Measurements from ENCODE around the gene PRDM16. TPM values are rescaled to one million over a fixed set of nuclear protein-coding genes. Genes with fewer than 3 reads are reported as not detected.

PRDM16 gene
- total RNA-seq, 1 experiment from 2014 or later, result 0.17 TPM

DNA sequence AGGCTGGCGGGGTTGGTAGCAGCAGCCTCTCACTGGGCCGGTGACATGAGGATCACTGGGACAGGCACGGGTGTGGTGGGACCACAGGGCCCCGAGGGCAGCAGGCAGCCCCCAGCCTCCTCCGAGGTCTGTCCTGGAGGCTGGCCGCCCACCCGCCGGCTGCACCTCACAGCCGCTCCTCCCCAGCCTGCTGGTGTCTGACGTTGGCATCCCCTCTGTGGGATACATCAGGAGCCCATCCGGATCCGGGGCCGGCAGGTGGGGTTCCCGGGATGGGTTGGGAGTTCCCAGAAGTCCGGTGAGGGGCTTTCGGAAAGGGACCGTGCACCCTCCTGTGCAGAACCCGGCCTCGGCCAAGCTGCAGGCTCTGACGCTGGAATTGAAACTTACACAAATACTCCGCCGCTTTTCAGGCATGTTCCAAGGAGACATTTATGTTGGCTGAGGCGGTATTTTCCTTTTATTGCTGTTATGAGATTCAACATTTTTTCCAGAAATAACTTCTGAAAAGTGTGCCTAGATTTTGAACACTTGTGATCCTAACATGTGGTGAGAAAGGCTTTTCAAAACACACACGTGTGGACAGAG lies 243.4 kb downstream of the PRDM16 start:
- Histone ChIP-seq H3K56ac (ENCODE audit: insufficient read length, low read depth, low read length) (no peak overlapping the region), H2BK15ac (ENCODE audit: low read depth, low read length) (no peak overlapping the region), H3K4me2 (ENCODE audit: insufficient read depth, insufficient read length, low read length) (no peak overlapping the region), H3K27ac (ENCODE audit: insufficient read length, low read depth, low read length) (no peak overlapping the region), H3K79me2 (ENCODE audit: insufficient read depth, low read length) (no peaks in the 10 kb centered on the region), H4K91ac (ENCODE audit: insufficient read length, low read depth, low read length) (no peak overlapping the region), H3K23ac (ENCODE audit: insufficient read length, low read depth, low read length) (no peak overlapping the region), H3K23me2 (ENCODE audit: insufficient read length, low read depth, low read length, poor library complexity, severe bottlenecking) (no peaks in the 10 kb centered on the region), H2BK20ac (ENCODE audit: low read depth, low read length, poor library complexity, severe bottlenecking) (no peak overlapping the region), H3K4ac (ENCODE audit: low read depth, low read length) (no peak overlapping the region), H2AFZ (ENCODE audit: low read length) (no peak overlapping the region), H3K27me3 (ENCODE audit: insufficient read depth, low read length) (peaks cover 3% of the 10 kb centered on the region; the same call in 1 of the 2 replicates), H4K20me1 (ENCODE audit: control insufficient read depth, insufficient read depth, insufficient read length) (no peaks in the 10 kb centered on the region), H2BK12ac (ENCODE audit: insufficient read length, low read depth, low read length) (no peak overlapping the region), H4K5ac (ENCODE audit: insufficient read length, low read depth, low read length) (no peak overlapping the region), H2BK120ac (ENCODE audit: low read depth, low read length, poor library complexity, severe bottlenecking) (no peak overlapping the region), H2AK5ac (ENCODE audit: insufficient read length, low read length) (no peak overlapping the region), H3K79me1 (ENCODE audit: insufficient read depth, low read depth, low read length, poor library complexity, severe bottlenecking) (no peaks in the 10 kb centered on the region), H3K9ac (ENCODE audit: extremely low read depth, insufficient read length, low read length) (no peak overlapping the region), H3K9me3 (ENCODE audit: control insufficient read depth, low read depth, low read length) (no peaks in the 10 kb centered on the region), H3K4me1 (ENCODE audit: insufficient read depth, low read length) (peaks cover 2% of the 10 kb centered on the region; the same call in 1 of the 2 replicates), H4K8ac (replicated peaks; ENCODE audit: insufficient read length, low read depth, low read length) (no peak overlapping the region), H3K14ac (ENCODE audit: insufficient read depth, low read length) (no peak overlapping the region), H3K18ac (ENCODE audit: insufficient read length, low read depth, low read length) (no peak overlapping the region), H3T11ph (ENCODE audit: low read length) (no peak overlapping the region), H2BK5ac (ENCODE audit: insufficient read length, low read length) (no peak overlapping the region)
- Mint-ChIP-seq H3K9me3 (peaks cover 0 to 3% of the 10 kb centered on the region in 2 experiments; a peak in 1 of 5 replicates), H3K4me3 (no peak overlapping the region), H3K4me1 (peaks cover 33 to 39% of the 10 kb centered on the region in 2 experiments), H3K27ac (no peak overlapping the region), H3K27me3 (ENCODE audit: low read depth) (peaks cover 33% of the 10 kb centered on the region), H3K36me3 (ENCODE audit: insufficient read depth in 1 of 3, low read depth in 3 of 3) (no peaks in the 10 kb centered on the region)
- no peak for DNase-seq
- WGBS (ENCODE audit: extremely low coverage, insufficient read length, low lambda C conversion rate), result no CpG with 5 or more reads among the region's 24 CpGs
- TF ChIP-seq, protein P1, sequence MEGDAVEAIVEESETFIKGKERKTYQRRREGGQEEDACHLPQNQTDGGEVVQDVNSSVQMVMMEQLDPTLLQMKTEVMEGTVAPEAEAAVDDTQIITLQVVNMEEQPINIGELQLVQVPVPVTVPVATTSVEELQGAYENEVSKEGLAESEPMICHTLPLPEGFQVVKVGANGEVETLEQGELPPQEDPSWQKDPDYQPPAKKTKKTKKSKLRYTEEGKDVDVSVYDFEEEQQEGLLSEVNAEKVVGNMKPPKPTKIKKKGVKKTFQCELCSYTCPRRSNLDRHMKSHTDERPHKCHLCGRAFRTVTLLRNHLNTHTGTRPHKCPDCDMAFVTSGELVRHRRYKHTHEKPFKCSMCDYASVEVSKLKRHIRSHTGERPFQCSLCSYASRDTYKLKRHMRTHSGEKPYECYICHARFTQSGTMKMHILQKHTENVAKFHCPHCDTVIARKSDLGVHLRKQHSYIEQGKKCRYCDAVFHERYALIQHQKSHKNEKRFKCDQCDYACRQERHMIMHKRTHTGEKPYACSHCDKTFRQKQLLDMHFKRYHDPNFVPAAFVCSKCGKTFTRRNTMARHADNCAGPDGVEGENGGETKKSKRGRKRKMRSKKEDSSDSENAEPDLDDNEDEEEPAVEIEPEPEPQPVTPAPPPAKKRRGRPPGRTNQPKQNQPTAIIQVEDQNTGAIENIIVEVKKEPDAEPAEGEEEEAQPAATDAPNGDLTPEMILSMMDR (conservative IDR thresholded peaks at IDR 0.05), result no peak

Data from H9 (cell line).